ENCODE results near the gene JARID2.

- TF ChIP-seq CTCF (IDR thresholded peaks at IDR 0.05; ENCODE audit: low read depth, low read length, missing input control) (no peak), NR2F2 (IDR thresholded peaks at IDR 0.05) (no peak), REST (IDR thresholded peaks at IDR 0.05) (no peak), TAF1 (conservative IDR thresholded peaks at IDR 0.05) (no peak), RAD21 (IDR thresholded peaks at IDR 0.05) (no peak), ATF3 (IDR thresholded peaks at IDR 0.05) (no peak), MAX (IDR thresholded peaks at IDR 0.05) (no peak), ZBTB33 (IDR thresholded peaks at IDR 0.05) (no peak), SP1 (IDR thresholded peaks at IDR 0.05) (no peak), RXRA (IDR thresholded peaks at IDR 0.05) (no peak), EGR1 (IDR thresholded peaks at IDR 0.05; ENCODE audit: low read depth in 2 of 2) (no peak), FOXA1 (IDR thresholded peaks at IDR 0.05) (no peak)
Measured at GRCh38 chr6:15316754-15317153, 70.9 kb downstream of the JARID2 start.

Data from liver (tissue), 3 donors.